HG02870 (cell line): ENCODE data around the gene ARHGAP6.

Source experiments
- ATAC-seq: cut with Tn5 transposase; IDR thresholded peaks from one replicate; pipeline ENCODE4 v1.9.1; 2021; ENCODE audit warnings: mild to moderate bottlenecking, moderate library complexity; ENCODE audit not compliant: unreplicated experiment

Gene ARHGAP6

GRCh38 chrX:11465648-11466411 is 199.9 kb downstream of the ARHGAP6 start:
- ATAC-seq, result no peak

- ATAC-seq, result no peak
Measured at GRCh38 chrX:11464836-11465463, 200.8 kb downstream of the ARHGAP6 start.

- ATAC-seq, result no peak
Measured at GRCh38 chrX:11464380-11464779, 201.3 kb downstream of the ARHGAP6 start.

- ATAC-seq, result no peak
Measured at GRCh38 chrX:11462648-11463047, 203.1 kb downstream of the ARHGAP6 start.

GRCh38 chrX:11462136-11462535 is 203.6 kb downstream of the ARHGAP6 start:
- no peak for ATAC-seq

- peak; percentile 69 for ATAC-seq
Measured at GRCh38 chrX:11461201-11462001, 204.3 kb downstream of the ARHGAP6 start.

- no peak for ATAC-seq
Measured at GRCh38 chrX:11460347-11460746, 205.4 kb downstream of the ARHGAP6 start.

- ATAC-seq, result no peak
Measured at GRCh38 chrX:11458170-11458569, 207.6 kb downstream of the ARHGAP6 start.

- no peak for ATAC-seq
Measured at GRCh38 chrX:11451151-11451550, 214.6 kb downstream of the ARHGAP6 start.

GRCh38 chrX:11450354-11450753 is 215.4 kb downstream of the ARHGAP6 start:
- ATAC-seq, result no peak

GRCh38 chrX:11449613-11450012 is 216.1 kb downstream of the ARHGAP6 start:
- no peak for ATAC-seq

- ATAC-seq, result no peak
Measured at GRCh38 chrX:11447418-11447817, 218.3 kb downstream of the ARHGAP6 start.

GRCh38 chrX:11446949-11447348 is 218.8 kb downstream of the ARHGAP6 start:
- ATAC-seq, result no peak

GRCh38 chrX:11446336-11446735 is 219.4 kb downstream of the ARHGAP6 start:
- ATAC-seq, result no peak

- ATAC-seq, result no peak
Measured at GRCh38 chrX:11445540-11445939, 220.2 kb downstream of the ARHGAP6 start.

GRCh38 chrX:11444052-11444451 is 221.7 kb downstream of the ARHGAP6 start:
- no peak for ATAC-seq

- no peak for ATAC-seq
Measured at GRCh38 chrX:11439846-11440245, 225.9 kb downstream of the ARHGAP6 start.

GRCh38 chrX:11438767-11439166 is 227.0 kb downstream of the ARHGAP6 start:
- no peak for ATAC-seq

GRCh38 chrX:11438380-11438723 is 227.4 kb downstream of the ARHGAP6 start:
- ATAC-seq, result no peak

GRCh38 chrX:11437642-11438379 is 227.9 kb downstream of the ARHGAP6 start:
- ATAC-seq, result no peak

- ATAC-seq, result no peak
Measured at GRCh38 chrX:11435568-11435967, 230.2 kb downstream of the ARHGAP6 start.
